DMS 273 treated with DMSO at 0.1 percent for 48 hours (cell line): ENCODE data around the gene LTBP3.

Source experiments
- DNase-seq: peaks from one replicate; lab custom pipeline; 2025; lab: John Stamatoyannopoulos, UW

Gene LTBP3

DNA sequence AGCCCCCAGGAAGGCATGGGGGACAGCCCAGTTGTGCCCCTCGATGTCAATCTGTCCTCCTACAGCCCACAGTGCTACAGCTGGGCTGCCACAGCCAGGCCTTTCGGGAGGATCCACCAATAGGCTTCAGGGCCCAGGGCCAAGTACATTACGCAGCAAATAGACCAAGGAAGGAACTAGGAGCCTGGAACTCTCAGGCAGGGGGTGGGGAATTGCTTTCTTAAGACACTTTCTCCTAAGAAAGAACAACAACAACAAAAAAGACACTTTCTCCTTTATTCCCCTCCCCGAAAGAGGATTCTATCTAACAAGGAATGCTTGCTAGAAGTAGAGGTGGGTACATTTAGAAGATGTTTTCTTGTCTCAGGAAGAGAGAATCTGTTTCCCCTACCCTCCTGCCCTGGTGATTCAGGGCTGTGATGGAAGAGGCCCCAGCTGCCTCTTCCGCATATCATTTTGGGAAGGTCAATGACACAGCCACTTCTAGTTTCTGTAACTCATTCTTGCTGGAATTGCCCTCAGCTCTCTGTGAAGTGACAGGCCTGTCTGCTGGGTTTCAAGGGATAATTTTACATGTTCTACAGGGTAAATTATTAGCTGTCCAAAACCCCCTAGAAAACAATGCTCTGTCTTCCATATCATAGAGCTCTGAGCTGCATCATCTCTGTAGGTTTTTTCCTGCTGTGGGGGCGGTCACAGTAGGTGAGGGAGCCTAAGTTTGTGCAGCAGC lies 65.4 kb downstream of the LTBP3 start:
- peak; percentile 75 for DNase-seq

DNA sequence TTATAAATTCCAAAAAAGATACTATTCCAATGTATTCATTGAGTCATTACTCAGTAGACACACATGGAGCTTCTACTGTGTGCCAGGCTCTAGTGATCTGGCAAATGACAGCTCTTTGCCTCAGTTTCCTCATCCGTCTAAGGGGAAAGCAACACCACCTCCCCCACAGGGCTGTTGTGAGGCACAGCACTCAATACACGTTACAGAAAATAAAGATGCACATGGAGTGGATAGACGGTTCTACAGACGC lies 65.8 kb downstream of the LTBP3 start:
- no peak for DNase-seq

DNA sequence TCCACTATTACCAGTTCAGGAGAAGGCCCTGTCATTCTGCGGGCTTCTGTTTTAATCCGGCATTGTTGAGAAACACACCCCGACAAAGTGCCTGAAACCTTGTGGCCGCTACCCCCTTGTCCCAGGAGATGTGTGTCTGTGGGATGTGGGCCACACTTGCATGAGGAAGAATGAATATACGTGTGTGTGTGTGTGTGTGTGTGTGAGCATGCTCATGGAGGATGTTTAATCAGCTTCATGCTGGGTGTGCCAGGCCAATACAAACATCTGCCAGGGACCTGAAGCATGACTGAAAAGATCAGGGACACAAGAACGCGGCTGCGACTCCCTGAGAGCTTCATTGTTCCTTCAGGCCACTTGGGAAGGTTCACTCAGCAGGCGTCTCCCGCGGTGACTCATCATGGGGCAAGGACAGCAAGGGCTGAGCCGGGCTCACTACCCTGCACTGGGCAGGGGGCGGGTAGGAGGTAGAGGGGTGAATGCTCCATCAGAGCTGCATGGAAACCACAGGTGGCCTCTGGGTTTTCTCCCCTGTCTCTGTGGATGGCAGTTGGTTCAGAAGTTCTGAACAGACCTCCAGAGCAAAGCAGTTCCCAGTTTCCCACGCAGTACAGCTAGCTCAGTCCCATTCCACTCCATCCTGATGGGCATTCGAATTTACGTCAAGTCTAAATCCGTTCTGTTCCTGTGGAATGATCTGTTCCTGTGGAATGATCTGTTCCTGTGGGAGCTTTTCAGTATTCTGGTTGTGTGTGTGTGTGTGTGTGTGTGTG lies 66.4 kb downstream of the LTBP3 start:
- DNase-seq = no peak

DNA sequence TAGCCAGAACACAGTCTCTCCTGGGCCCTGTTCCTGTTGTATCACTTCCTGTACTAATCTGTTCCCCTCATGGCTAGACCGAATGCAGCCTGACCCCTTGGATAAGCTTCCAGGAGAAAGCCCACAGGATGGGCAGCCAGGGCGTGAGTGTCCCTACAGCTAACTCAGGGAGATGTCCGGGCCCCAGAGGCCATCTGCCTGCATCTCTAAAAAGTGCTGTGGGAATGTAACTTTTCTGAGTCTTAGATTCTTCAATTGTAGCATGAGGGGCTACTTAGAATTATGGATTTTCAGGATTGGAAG lies 67.0 kb downstream of the LTBP3 start:
- DNase-seq = no peak

DNA sequence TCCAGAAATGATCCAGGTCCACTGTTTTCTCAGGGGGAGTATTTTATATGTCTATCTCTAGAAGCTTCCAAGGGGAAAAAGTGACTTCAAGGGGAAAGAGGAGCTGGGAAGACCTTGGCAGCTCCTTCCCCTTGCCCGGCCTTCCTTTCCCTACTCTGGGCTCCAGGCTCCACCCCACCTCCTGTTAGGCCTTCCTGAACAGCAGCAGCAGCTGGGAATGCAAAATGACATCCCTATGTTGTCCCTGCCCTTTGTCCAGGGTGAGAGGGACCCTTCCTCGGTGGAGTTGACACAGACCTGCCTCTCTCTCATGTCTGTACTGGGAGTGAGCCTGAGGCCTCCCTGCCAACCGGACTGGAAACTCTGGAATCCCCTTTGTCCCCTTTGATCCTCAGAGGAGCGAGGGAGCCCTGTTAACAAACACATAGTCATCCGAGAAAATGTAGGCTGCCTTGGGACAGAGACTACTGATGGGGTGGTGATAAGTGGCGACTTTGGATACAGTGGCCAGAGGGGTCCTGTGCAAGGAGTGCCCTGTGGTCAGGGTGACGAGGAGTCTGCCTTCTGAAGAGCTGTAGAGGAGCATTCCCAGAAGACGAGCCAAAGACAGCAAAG lies 68.3 kb downstream of the LTBP3 start:
- DNase-seq = peak; percentile 34

GRCh38 chr11:65489035-65489705 lies 69.0 kb downstream of the LTBP3 start:
- no peak for DNase-seq
